Pons (tissue), 1 donor: ENCODE data around the gene MAP2K3.
"Not testable (repeated sequence)": the region's sequence is repeated elsewhere in the genome, so short reads cannot be mapped to it uniquely, and the experiment has no call there.

ENCODE experiments used
- DNase-seq: peaks from one replicate; pipeline ENCODE4 v3.0.0-alpha.2; 2016; ENCODE audit warnings: low spot score

MAP2K3 gene

GRCh38 chr17:21310766-21311602, 26.5 kb downstream of the MAP2K3 start:
- not testable (repeated sequence) for DNase-seq

GRCh38 chr17:21313320-21313719, 28.8 kb downstream of the MAP2K3 start:
- DNase-seq, result no peak

GRCh38 chr17:21313761-21314160, 29.2 kb downstream of the MAP2K3 start:
- DNase-seq, result not testable (repeated sequence)

- not testable (repeated sequence) for DNase-seq
Measured at GRCh38 chr17:21314261-21314664, 29.8 kb downstream of the MAP2K3 start.

GRCh38 chr17:21314701-21315111, 30.2 kb downstream of the MAP2K3 start:
- not testable (repeated sequence) for DNase-seq

- not testable (repeated sequence) for DNase-seq
Measured at GRCh38 chr17:21315246-21316000, 30.9 kb downstream of the MAP2K3 start.

- DNase-seq, result not testable (repeated sequence)
Measured at GRCh38 chr17:21316212-21316886, 31.8 kb downstream of the MAP2K3 start.

- not testable (repeated sequence) for DNase-seq
Measured at GRCh38 chr17:21316887-21317500, 32.5 kb downstream of the MAP2K3 start.

- not testable (repeated sequence) for DNase-seq
Measured at GRCh38 chr17:21317821-21318220, 33.3 kb downstream of the MAP2K3 start.

- no peak for DNase-seq
Measured at GRCh38 chr17:21318439-21318838, 33.9 kb downstream of the MAP2K3 start.

- DNase-seq, result not testable (repeated sequence)
Measured at GRCh38 chr17:21318856-21319255, 34.3 kb downstream of the MAP2K3 start.

- not testable (repeated sequence) for DNase-seq
Measured at GRCh38 chr17:21319256-21319655, 34.7 kb downstream of the MAP2K3 start.

GRCh38 chr17:21319686-21320375, 35.3 kb downstream of the MAP2K3 start:
- not testable (repeated sequence) for DNase-seq

GRCh38 chr17:21320430-21320829, 35.9 kb downstream of the MAP2K3 start:
- DNase-seq, result not testable (repeated sequence)

GRCh38 chr17:21321061-21321460, 36.5 kb downstream of the MAP2K3 start:
- DNase-seq, result not testable (repeated sequence)

GRCh38 chr17:21321744-21322191, 37.3 kb downstream of the MAP2K3 start:
- DNase-seq, result not testable (repeated sequence)

GRCh38 chr17:21323257-21324111, 39.0 kb downstream of the MAP2K3 start:
- not testable (repeated sequence) for DNase-seq

- not testable (repeated sequence) for DNase-seq
Measured at GRCh38 chr17:21324741-21325140, 40.2 kb downstream of the MAP2K3 start.

- DNase-seq, result not testable (repeated sequence)
Measured at GRCh38 chr17:21327921-21328320, 43.4 kb downstream of the MAP2K3 start.

GRCh38 chr17:21328778-21329177, 44.3 kb downstream of the MAP2K3 start:
- not testable (repeated sequence) for DNase-seq
